Trophoblast cell (in vitro differentiated cells and primary cell): Measurements from ENCODE around the gene CATSPERE.
A peak's percentile ranks its signal among the peaks of the same experiment; 100 is the strongest.

ENCODE experiments used
- DNase-seq, 2 donors: peaks; one replicate each; pipeline ENCODE4 v3.0.0-alpha.2; 2016
- H2AFZ ChIP-seq: 2 replicates; pipeline ENCODE4 v1.6.1; 2013; ENCODE audit warnings: low read length, moderate library complexity, mild to moderate bottlenecking; ENCODE audit not compliant: insufficient read depth, poor library complexity
- H2AK5ac ChIP-seq: 2 replicates; pipeline ENCODE4 v1.6.1; 2013; ENCODE audit warnings: mild to moderate bottlenecking, low read length
- H2BK120ac ChIP-seq: 2 replicates; pipeline ENCODE4 v1.6.1; 2013; ENCODE audit warnings: low read length, mild to moderate bottlenecking, moderate library complexity; ENCODE audit not compliant: insufficient read depth, poor library complexity
- H2BK12ac ChIP-seq: 2 replicates; pipeline ENCODE4 v1.6.1; 2013; ENCODE audit warnings: mild to moderate bottlenecking, low read length, moderate library complexity
- H2BK5ac ChIP-seq: 2 replicates; pipeline ENCODE4 v1.6.1; 2013; ENCODE audit warnings: low read length, low read depth, moderate library complexity, mild to moderate bottlenecking; ENCODE audit not compliant: poor library complexity
- H3K14ac ChIP-seq: 2 replicates; pipeline ENCODE4 v1.6.1; 2013; ENCODE audit warnings: mild to moderate bottlenecking, low read length
- H3K18ac ChIP-seq: 2 replicates; pipeline ENCODE4 v1.6.1; 2013; ENCODE audit warnings: mild to moderate bottlenecking, low read length
- H3K23ac ChIP-seq: 2 replicates; pipeline ENCODE4 v1.6.1; 2013; ENCODE audit warnings: low read length
- H3K27ac ChIP-seq: 2 replicates; pipeline ENCODE4 v1.5.1; 2013; ENCODE audit warnings: low read depth, mild to moderate bottlenecking, inconsistent platforms, low read length, moderate library complexity
- H3K27me3 ChIP-seq: 2 replicates; pipeline ENCODE4 v1.6.1; 2013; ENCODE audit warnings: inconsistent platforms, mild to moderate bottlenecking, low read length, moderate library complexity; ENCODE audit not compliant: insufficient read depth
- H3K36me3 ChIP-seq, 2 experiments: 1 replicate in 1 of 2; 2 replicates in 1 of 2; pipeline ENCODE4 v1.6.1; 2013; ENCODE audit warnings: low read length in 2 of 2, mild to moderate bottlenecking in 2 of 2, moderate library complexity in 1 of 2; ENCODE audit not compliant: insufficient read depth in 2 of 2, control insufficient read depth in 1 of 2
- H3K4ac ChIP-seq: 2 replicates; pipeline ENCODE4 v1.6.1; 2013; ENCODE audit warnings: low read depth, mild to moderate bottlenecking, low read length, moderate library complexity
- H3K4me1 ChIP-seq, 2 experiments: 1 replicate in 1 of 2; 2 replicates in 1 of 2; pipeline ENCODE4 v1.6.1; 2013; ENCODE audit warnings: low read length in 2 of 2, mild to moderate bottlenecking in 2 of 2, moderate library complexity in 1 of 2; ENCODE audit not compliant: insufficient read depth in 2 of 2, control insufficient read depth in 1 of 2
- H3K4me2 ChIP-seq: 2 replicates; pipeline ENCODE4 v1.6.1; 2013; ENCODE audit warnings: inconsistent platforms, mild to moderate bottlenecking, low read length, moderate library complexity
- H3K4me3 ChIP-seq: 2 replicates; pipeline ENCODE4 v1.5.1; 2013; ENCODE audit warnings: mild to moderate bottlenecking, low read depth, low read length, inconsistent platforms
- H3K79me1 ChIP-seq: one replicate; pipeline ENCODE4 v1.6.1; 2013; ENCODE audit warnings: low read length
- H3K79me2 ChIP-seq: 2 replicates; pipeline ENCODE4 v1.6.1; 2013; ENCODE audit warnings: low read length, mild to moderate bottlenecking; ENCODE audit not compliant: control insufficient read depth, insufficient read depth, poor library complexity
- H3K9ac ChIP-seq: 2 replicates; pipeline ENCODE4 v1.6.1; 2013; ENCODE audit warnings: mild to moderate bottlenecking, low read length
- H3K9me3 ChIP-seq: 2 replicates; pipeline ENCODE4 v1.6.1; 2013; ENCODE audit warnings: low read depth, mild to moderate bottlenecking, control low read depth, inconsistent platforms, low read length; ENCODE audit not compliant: insufficient read depth
- H4K12ac ChIP-seq: 2 replicates; pipeline ENCODE4 v1.6.1; 2013; ENCODE audit warnings: low read depth, mild to moderate bottlenecking, low read length, moderate library complexity
- H4K8ac ChIP-seq: 2 replicates; pipeline ENCODE4 v1.6.1; 2013; ENCODE audit warnings: low read depth, mild to moderate bottlenecking, low read length, moderate library complexity
- H4K91ac ChIP-seq: one replicate; pipeline ENCODE4 v1.6.1; 2013; ENCODE audit warnings: low read depth, mild to moderate bottlenecking, low read length, moderate library complexity
- WGBS: extraction: QIAGEN DNeasy Blood & Tissue Kit; methylation state at CpG from one replicate; pipeline ENCODE4 v1.1.7; 2013; ENCODE audit warnings: missing lambda C conversion rate; ENCODE audit not compliant: insufficient read length, insufficient coverage; ENCODE audit errors: extremely low coverage; 5-methylcytosine and 5-hydroxymethylcytosine counted together

Gene CATSPERE

GRCh38 chr1:244654108-244655038, 193.3 kb downstream of the CATSPERE start:
- no peaks in the 10 kb centered on the region for H3K27me3 ChIP-seq
- no peak overlapping the region for H2AK5ac ChIP-seq
- no peak overlapping the region for H4K12ac ChIP-seq
- peak overlapping the region; percentile 90 for H3K4me2 ChIP-seq
- peak overlapping the region; percentile 96 for H3K18ac ChIP-seq
- peaks cover 0 to 4% of the 10 kb centered on the region in 2 experiments for H3K4me1 ChIP-seq
- H3K4ac ChIP-seq = no peak overlapping the region
- H2BK120ac ChIP-seq = no peak overlapping the region
- H3K36me3 ChIP-seq = peaks cover 3 to 11% of the 10 kb centered on the region in 2 experiments
- no peak overlapping the region for H2BK12ac ChIP-seq
- no peak for DNase-seq
- H3K9ac ChIP-seq = peak overlapping the region; percentile 80
- peaks cover 16% of the 10 kb centered on the region for H3K79me2 ChIP-seq
- no peak overlapping the region for H4K91ac ChIP-seq
- H3K9me3 ChIP-seq = no peaks in the 10 kb centered on the region
- H3K14ac ChIP-seq = no peak overlapping the region
- peak overlapping the region; percentile 83 for H3K4me3 ChIP-seq
- H4K8ac ChIP-seq = no peak overlapping the region
- no peak overlapping the region for H3K27ac ChIP-seq
- H3K79me1 ChIP-seq = peaks cover 10% of the 10 kb centered on the region
- no CpG with 5 or more reads among the region's 8 CpGs for WGBS
- H2BK5ac ChIP-seq = peak overlapping the region; percentile 25
- no peak overlapping the region for H3K23ac ChIP-seq
- peak overlapping the region; percentile 98 for H2AFZ ChIP-seq

GRCh38 chr1:244655186-244655585, 194.1 kb downstream of the CATSPERE start:
- H4K12ac ChIP-seq = no peak overlapping the region
- H3K79me1 ChIP-seq = peaks cover 10% of the 10 kb centered on the region
- WGBS = no CpG with 5 or more reads among the region's 1 CpG
- no peak overlapping the region for H4K8ac ChIP-seq
- peaks cover 0 to 4% of the 10 kb centered on the region in 2 experiments for H3K4me1 ChIP-seq
- H3K9me3 ChIP-seq = no peaks in the 10 kb centered on the region
- H3K18ac ChIP-seq = no peak overlapping the region
- H2AFZ ChIP-seq = no peak overlapping the region
- H3K4me3 ChIP-seq = no peak overlapping the region
- H2BK12ac ChIP-seq = no peak overlapping the region
- no peak for DNase-seq
- no peak overlapping the region for H2BK5ac ChIP-seq
- H4K91ac ChIP-seq = no peak overlapping the region
- H3K27ac ChIP-seq = no peak overlapping the region
- no peaks in the 10 kb centered on the region for H3K27me3 ChIP-seq
- H3K4ac ChIP-seq = no peak overlapping the region
- no peak overlapping the region for H3K4me2 ChIP-seq
- H3K36me3 ChIP-seq = peaks cover 5 to 11% of the 10 kb centered on the region in 2 experiments
- H3K14ac ChIP-seq = no peak overlapping the region
- H3K23ac ChIP-seq = no peak overlapping the region
- H2BK120ac ChIP-seq = no peak overlapping the region
- no peak overlapping the region for H2AK5ac ChIP-seq
- H3K9ac ChIP-seq = no peak overlapping the region
- H3K79me2 ChIP-seq = peaks cover 16% of the 10 kb centered on the region

- Histone ChIP-seq H4K12ac (peak overlapping the region; percentile 51), H2BK120ac (no peak overlapping the region), H2BK12ac (no peak overlapping the region), H3K4ac (no peak overlapping the region), H3K23ac (no peak overlapping the region), H3K4me2 (no peak overlapping the region), H3K9me3 (no peaks in the 10 kb centered on the region), H3K36me3 (peaks cover 7 to 11% of the 10 kb centered on the region in 2 experiments), H3K4me3 (no peak overlapping the region), H4K8ac (no peak overlapping the region), H3K9ac (no peak overlapping the region), H3K79me2 (peaks cover 15% of the 10 kb centered on the region), H3K79me1 (peaks cover 8% of the 10 kb centered on the region), H3K14ac (no peak overlapping the region), H3K27me3 (no peaks in the 10 kb centered on the region), H2AFZ (no peak overlapping the region), H3K18ac (no peak overlapping the region), H2AK5ac (no peak overlapping the region), H3K27ac (no peak overlapping the region), H3K4me1 (peaks cover 0 to under 1% of the 10 kb centered on the region in 2 experiments), H2BK5ac (no peak overlapping the region), H4K91ac (no peak overlapping the region)
- DNase-seq = no peak
- WGBS = no CpG with 5 or more reads among the region's 3 CpGs
These were observed 196.3 kb downstream of the CATSPERE start for GRCh38 chr1:244657421-244657820.

- Histone ChIP-seq H3K9ac (no peak overlapping the region), H2BK12ac (no peak overlapping the region), H3K36me3 (peaks cover 7 to 11% of the 10 kb centered on the region in 2 experiments), H4K12ac (no peak overlapping the region), H4K91ac (no peak overlapping the region), H3K14ac (no peak overlapping the region), H3K4me3 (no peak overlapping the region), H3K27me3 (no peaks in the 10 kb centered on the region), H2BK5ac (no peak overlapping the region), H3K4me1 (no peaks in the 10 kb centered on the region), H3K4ac (no peak overlapping the region), H2AK5ac (no peak overlapping the region), H2BK120ac (no peak overlapping the region), H4K8ac (no peak overlapping the region), H3K4me2 (no peak overlapping the region), H3K18ac (no peak overlapping the region), H3K23ac (no peak overlapping the region), H3K27ac (no peak overlapping the region), H3K9me3 (no peaks in the 10 kb centered on the region), H3K79me1 (no peaks in the 10 kb centered on the region), H3K79me2 (peaks cover 2% of the 10 kb centered on the region), H2AFZ (no peak overlapping the region)
- no CpG with 5 or more reads among the region's 3 CpGs for WGBS
- peak in 1 of 2 donors; percentile 32 for DNase-seq
These were observed 198.6 kb downstream of the CATSPERE start for GRCh38 chr1:244659694-244660093.
